GM12801 (cell line): ENCODE results near the gene INPP4B.

Experiments
- TF ChIP-seq, protein P1 (sequence below): IDR thresholded peaks from one replicate; pipeline ENCODE4 v1.5.1; 2011; ENCODE audit warnings: control low read depth; ENCODE audit not compliant: insufficient read length; ENCODE audit errors: extremely low read depth

Gene INPP4B

DNA sequence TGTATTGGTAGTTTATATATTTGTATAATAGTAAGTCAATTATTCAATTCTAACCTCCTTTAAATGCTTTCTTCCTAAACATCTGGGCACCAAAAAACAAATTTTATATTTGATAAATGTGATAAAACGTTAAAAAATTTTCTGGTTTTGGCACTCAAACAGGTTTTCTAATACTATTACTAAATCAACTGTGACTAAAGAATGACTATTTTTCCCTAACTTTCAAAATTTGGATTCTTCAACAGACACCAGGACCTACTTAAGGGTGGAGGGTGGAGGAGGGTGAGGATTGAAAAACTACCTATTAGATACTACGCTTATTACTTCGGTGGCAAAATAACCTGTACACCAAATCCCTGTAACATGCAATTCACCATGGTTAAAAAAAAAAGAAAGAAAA, 654.2 kb downstream of the INPP4B start:
- TF ChIP-seq, protein P1, sequence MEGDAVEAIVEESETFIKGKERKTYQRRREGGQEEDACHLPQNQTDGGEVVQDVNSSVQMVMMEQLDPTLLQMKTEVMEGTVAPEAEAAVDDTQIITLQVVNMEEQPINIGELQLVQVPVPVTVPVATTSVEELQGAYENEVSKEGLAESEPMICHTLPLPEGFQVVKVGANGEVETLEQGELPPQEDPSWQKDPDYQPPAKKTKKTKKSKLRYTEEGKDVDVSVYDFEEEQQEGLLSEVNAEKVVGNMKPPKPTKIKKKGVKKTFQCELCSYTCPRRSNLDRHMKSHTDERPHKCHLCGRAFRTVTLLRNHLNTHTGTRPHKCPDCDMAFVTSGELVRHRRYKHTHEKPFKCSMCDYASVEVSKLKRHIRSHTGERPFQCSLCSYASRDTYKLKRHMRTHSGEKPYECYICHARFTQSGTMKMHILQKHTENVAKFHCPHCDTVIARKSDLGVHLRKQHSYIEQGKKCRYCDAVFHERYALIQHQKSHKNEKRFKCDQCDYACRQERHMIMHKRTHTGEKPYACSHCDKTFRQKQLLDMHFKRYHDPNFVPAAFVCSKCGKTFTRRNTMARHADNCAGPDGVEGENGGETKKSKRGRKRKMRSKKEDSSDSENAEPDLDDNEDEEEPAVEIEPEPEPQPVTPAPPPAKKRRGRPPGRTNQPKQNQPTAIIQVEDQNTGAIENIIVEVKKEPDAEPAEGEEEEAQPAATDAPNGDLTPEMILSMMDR = no peak

DNA sequence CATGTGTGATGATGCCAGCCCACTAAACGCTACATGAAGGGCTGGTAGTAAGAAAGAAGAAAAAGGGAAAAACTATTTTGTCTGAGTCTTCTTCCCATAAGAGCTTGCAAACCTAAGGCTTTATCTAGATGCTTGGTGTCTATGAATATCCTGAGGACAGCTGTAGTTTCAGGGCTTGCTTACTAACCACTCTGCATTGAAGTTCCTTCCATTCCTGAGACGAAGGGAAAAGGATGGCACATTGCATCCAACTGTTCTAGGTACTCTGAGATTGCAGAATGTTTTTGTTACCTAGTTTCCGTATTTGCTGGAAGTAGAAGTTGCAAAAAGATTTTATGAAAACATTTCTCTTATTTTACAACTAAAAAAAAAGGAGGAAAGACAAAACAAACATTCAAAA, 665.1 kb downstream of the INPP4B start:
- TF ChIP-seq, protein P1 = no peak

DNA sequence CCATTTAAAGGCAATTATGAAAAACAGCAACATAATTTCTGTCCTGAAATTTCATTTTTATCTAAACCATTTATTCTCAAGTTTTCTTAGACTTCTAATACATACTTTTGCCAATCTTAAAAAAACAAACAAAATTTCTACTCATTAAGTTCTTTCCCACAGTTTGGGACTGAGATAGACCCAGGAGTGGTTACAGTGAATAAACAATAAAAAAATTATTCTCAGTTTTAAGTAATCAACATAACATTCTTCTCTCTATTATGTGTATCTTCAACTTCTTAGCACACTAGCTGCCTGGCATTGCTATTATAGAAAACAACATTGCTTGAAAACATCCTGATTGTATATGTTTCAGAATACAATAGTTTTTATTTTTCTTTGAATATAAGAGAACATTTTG, 676.9 kb downstream of the INPP4B start:
- TF ChIP-seq, protein P1 = no peak

DNA sequence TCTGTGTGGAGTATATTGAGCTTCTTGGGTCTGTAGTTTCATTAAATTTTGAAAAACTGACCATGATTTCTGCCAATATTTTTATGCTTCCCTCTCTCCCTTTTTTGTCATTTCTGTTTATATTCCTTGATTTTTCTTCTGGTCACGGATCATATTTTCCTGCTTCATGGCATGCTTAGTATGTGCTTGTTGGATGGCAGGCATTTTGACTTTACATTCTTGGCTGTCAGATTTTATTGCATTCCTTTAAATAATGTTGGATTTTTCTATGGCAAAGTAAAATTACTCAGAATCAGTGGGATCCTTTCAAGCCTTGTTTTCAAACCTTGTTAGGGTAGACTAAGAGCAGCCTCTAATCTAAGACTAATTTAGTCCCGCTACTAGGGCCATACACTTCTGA, 677.9 kb downstream of the INPP4B start:
- TF ChIP-seq, protein P1 = no peak

DNA sequence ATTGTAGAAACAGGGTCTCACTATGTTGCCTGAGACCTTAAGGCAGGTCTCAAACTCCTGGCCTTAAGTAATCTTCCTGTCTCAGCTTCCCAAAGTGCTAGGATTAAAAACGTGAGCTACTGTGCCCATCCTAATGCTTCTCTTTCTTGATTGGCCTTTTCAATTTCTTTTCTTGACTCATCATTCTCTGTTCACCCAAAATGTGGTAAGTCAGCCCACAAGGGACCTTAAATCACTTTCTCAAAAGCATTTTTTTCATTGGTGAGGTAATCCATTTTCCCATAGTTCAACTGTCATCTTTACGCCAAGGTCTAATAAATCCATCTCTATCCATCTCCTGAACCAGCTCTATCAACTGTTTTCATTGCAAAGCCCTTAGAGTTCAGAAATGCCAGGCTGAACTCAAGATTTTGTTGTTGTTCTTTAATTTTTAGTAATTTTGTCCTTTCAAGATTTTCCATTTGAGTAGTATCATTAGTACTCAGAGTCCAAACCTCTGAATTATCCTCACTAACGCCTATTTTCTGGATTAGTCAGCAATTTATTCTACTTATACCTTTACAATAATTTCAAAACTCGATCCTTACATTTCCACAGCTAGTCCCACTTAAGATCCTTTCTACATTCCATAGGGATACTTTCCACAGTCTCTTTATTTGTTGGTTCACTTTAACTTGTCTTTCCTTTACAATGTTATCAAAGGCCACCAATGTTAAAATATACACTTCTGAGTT, 681.2 kb downstream of the INPP4B start:
- TF ChIP-seq, protein P1 = no peak

DNA sequence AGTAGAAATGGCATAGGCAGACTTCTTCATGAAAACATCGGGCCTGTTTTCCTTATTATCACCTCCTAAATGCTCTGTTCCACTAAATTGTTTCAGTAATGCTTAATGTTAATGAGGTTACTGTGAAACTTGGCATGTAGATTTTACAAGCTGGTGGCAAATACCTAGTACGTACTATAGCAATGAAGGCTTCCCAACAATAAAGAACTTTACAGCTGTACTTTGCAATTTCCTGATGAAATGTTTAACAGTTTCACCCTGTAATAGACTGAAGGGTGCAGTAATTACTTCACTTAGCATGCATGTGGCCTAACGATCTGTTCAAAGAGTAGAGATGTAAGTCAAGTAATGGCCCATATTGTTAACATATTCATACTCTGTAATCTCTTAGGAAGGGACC, 685.0 kb downstream of the INPP4B start:
- TF ChIP-seq, protein P1 = no peak

DNA sequence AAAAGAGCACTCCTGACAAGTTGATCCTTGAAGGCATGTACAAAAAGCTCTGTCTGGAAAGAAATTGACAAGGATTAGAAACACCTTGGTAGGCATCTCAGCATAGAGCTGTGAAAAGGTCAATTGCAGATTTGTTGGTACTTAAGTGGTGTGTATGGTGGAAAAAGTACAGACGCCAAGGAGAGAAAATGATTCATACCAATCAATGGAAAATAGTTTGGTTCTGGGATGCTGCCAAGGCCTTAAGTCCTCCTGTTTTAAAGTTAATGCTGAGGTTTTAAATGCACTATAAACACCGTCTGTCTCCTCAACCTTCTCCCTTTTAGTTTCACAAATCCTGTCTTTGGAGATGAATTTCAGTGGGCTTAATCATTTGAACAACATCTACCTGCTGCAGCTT, 685.6 kb downstream of the INPP4B start:
- TF ChIP-seq, protein P1 = no peak
